ENCODE results near the gene NOD1.
A peak's percentile ranks its signal among the peaks of the same experiment; 100 is the strongest.
"Not testable (repeated sequence)": the region's sequence is repeated elsewhere in the genome, so short reads cannot be mapped to it uniquely, and the experiment has no call there.

The NOD1 gene

DNA sequence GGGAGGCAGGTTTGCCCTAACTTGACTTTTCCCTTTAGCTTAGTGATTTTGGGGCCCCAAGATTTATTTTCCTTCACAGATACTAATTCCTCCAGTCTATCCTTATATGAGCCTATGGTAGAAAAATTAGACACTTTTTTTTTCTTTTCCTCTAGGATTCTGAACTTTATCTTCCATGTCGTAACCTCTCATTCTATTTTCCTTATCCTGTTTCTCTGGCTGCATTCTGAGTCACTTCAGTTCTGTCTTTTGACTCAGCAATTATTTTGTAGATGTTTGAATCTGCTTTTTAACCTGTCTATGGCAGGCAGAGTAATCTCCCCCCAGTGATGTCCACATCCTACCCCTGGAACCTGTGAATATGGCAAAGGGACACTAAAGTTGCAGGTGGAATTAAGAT lies 7.1 kb upstream of the NOD1 start:
- DNase-seq (ENCODE audit: low read depth), result no peak
- H3K4me3 ChIP-seq (ENCODE audit: low read depth, low read length), result no peak overlapping the region
- TF ChIP-seq, protein P1, sequence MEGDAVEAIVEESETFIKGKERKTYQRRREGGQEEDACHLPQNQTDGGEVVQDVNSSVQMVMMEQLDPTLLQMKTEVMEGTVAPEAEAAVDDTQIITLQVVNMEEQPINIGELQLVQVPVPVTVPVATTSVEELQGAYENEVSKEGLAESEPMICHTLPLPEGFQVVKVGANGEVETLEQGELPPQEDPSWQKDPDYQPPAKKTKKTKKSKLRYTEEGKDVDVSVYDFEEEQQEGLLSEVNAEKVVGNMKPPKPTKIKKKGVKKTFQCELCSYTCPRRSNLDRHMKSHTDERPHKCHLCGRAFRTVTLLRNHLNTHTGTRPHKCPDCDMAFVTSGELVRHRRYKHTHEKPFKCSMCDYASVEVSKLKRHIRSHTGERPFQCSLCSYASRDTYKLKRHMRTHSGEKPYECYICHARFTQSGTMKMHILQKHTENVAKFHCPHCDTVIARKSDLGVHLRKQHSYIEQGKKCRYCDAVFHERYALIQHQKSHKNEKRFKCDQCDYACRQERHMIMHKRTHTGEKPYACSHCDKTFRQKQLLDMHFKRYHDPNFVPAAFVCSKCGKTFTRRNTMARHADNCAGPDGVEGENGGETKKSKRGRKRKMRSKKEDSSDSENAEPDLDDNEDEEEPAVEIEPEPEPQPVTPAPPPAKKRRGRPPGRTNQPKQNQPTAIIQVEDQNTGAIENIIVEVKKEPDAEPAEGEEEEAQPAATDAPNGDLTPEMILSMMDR (conservative IDR thresholded peaks at IDR 0.05; ENCODE audit: low read depth, low read length), result no peak

DNA sequence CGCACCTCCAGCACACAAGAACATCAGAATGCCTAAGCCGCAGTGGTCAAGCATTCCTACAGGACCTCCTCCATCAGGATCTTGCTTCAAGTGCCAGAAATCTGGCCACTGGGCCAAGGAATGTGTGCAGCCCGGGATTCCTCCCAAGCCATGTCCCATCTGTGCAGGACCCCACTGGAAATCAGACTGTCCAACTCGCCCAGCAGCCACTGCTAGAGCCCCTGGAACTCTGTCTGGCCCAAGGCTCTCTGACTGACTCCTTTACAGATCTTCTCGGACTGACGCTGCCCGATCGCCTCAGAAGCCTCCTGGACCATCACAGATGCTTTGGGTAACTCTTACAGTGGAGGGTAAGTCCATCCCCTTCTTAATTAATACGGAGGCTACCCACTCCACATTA lies 2.8 kb upstream of the NOD1 start:
- not testable (repeated sequence) for H3K4me3 ChIP-seq (ENCODE audit: low read depth, low read length); DNase-seq (ENCODE audit: low read depth)

DNA sequence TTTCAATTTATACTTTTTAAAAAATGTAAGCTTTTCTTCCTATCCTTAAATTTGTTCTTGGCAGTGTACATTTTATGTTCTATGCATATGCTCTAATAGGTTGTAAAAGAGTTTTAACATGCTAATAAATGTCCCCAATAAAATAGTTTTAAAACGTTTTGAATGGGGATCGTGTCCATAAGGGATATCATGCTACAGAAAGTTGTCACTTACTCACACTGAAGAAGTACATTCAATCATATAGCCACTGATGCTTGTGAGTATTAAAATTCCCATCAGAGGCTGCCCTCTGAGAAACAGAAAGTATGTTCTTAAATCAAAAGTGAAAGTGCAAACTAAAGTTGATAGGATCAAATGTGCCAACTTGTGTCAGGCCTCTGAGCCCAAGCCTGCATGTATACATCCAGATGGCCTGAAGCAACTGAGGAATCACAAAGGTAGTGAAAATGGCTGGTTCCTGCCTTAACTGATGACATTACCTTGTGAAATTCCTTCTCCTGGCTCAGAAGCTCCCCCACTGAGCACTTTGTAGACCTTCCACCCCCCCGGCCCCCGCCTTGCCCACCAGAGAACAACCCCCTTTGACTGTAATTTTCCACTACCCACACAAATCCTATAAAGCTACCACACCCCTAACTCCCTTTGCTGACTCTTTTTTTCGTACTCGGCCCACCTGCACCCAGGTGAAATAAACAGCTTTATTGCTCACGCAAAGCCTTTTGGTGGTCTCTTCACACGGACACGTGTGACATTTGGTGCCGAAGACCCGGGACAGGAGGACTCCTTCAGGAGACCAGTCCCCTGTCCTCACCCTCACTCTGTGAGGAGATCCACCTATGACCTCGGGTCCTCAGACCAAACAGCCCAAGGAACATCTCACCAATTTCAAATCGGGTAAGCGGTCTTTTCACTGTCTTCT lies 877 bp upstream of the NOD1 start:
- TF ChIP-seq, protein P1 (conservative IDR thresholded peaks at IDR 0.05; ENCODE audit: low read depth, low read length), result no peak
- DNase-seq (ENCODE audit: low read depth), result peak; percentile 75
- peak overlapping the region; percentile 82 for H3K4me3 ChIP-seq (ENCODE audit: low read depth, low read length)

DNA sequence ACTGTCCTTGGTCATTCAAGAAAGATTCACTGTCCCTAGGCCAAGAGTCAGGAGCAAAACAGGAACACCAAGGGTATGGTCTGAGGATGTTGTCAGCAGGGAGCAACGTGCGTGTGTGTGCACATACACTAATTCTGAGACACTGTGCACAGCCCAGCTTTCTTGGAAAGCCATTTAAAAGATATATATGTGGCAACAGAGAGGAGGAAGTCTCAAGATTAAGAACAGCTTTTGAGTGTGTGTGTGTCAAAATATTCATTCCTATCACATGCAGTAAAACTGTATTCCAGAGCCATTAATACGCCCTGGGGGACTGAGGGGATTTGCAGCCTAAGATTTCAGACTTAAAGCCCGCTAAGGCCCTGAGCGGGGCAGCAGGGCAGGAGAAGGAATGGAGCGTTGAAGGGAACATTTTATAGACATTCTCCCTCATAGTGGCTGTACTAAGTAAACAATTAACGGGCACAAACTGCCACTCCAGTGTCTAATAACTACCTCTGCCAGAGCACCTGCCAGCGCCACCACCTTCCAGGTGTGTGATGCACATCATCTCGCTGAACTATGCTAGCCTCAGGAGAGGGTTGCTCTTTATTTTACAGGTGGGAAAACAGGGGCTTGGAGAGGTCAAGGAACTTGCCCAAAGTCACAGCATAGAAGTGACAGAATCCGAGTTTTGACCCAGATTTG lies 2.0 kb downstream of the NOD1 start:
- H3K4me3 ChIP-seq (ENCODE audit: low read depth, low read length), result no peak overlapping the region
- DNase-seq (ENCODE audit: low read depth), result no peak
- TF ChIP-seq, protein P1 (conservative IDR thresholded peaks at IDR 0.05; ENCODE audit: low read depth, low read length), result no peak

DNA sequence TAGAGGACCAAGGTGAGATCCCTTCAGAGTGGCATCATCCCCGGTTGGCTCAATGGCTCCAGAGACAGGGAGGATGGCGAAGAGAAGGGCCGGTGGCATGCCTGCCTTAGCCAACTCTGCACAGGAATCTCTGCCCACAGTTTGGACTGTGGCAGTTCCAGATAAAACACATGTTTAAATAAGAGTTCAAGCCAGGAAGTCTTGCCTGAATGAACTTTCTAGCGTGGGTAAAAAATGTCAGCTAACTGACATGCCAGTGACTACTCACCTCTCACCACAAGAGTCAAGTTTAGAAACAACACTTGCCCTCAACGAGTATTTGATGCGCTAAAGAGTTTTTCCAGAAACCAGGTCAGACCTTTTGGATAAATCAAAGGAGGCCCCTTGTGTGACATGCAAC lies 3.0 kb downstream of the NOD1 start:
- no peak overlapping the region for H3K4me3 ChIP-seq (ENCODE audit: low read depth, low read length)
- no peak for DNase-seq (ENCODE audit: low read depth)
- TF ChIP-seq, protein P1 (conservative IDR thresholded peaks at IDR 0.05; ENCODE audit: low read depth, low read length), result no peak

DNA sequence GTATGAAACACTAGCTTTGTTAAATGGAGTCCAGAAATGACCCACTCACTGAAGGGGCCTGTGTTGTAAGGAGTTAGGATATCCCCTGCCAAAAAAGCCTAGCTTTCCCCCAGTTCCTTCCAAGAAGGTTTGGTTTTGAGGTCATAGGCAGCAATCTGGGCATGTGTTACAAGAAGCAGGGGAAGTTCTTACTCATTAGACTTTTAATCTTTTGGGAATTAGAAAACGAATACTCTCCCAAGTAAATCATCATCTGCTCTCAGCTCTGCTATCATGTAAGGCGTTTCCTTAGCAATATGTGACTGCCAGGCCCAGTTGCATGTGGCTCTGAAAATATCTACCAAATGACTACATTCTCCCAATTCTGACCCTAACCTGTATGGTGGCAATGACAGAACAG lies 3.7 kb downstream of the NOD1 start:
- peak; percentile 64 for DNase-seq (ENCODE audit: low read depth)
- TF ChIP-seq, protein P1 (conservative IDR thresholded peaks at IDR 0.05; ENCODE audit: low read depth, low read length), result no peak
- H3K4me3 ChIP-seq (ENCODE audit: low read depth, low read length), result no peak overlapping the region

DNA sequence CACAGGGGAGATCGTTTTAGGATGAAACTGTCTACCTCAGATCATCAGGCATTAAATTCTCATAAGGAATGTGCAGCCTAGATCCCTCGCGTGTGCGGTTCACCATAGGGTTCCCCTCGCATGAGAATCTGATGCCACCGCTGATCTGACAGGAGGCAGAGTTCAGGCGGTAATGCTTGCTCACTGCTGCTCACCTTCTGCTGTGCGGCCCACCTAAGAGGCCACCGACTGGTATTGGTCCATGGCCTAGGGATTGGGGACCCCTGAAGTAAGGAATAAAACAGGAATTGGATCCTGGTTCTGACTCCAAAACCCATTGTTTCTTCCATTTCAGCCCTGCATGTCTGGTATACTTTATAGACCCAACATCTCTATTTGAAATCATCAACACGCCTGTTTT lies 4.1 kb downstream of the NOD1 start:
- no peak overlapping the region for H3K4me3 ChIP-seq (ENCODE audit: low read depth, low read length)
- no peak for DNase-seq (ENCODE audit: low read depth)
- TF ChIP-seq, protein P1 (conservative IDR thresholded peaks at IDR 0.05; ENCODE audit: low read depth, low read length), result no peak
